CD4-positive, CD25-positive, alpha-beta regulatory T cell (primary cell): ENCODE results near the gene KLB. TPM values are rescaled to one million over a fixed set of nuclear protein-coding genes. Genes with fewer than 3 reads are reported as not detected.
"Not testable (repeated sequence)": the region's sequence is repeated elsewhere in the genome, so short reads cannot be mapped to it uniquely, and the experiment has no call there.

Experiments
- ATAC-seq, 2 donors: fragments of 150-1000 bp; cut with Tn5 transposase; one replicate each; pipeline ENCODE4 v1.10.0; 2021; ENCODE audit warnings: low read depth in 2 of 2, moderate number of reproducible peaks in 2 of 2, moderate library complexity in 1 of 2
- DNase-seq, 3 donors: peaks; one replicate each; pipeline versions ENCODE4 v3.0.0 to v3.0.0-alpha.2; 2012 to 2022; ENCODE audit warnings: mixed read lengths in 1 of 3
- H3K27ac ChIP-seq: one replicate; pipeline ENCODE4 v1.7.0; 2013; ENCODE audit warnings: mild to moderate bottlenecking, low read length; ENCODE audit not compliant: insufficient read depth, poor library complexity, severe bottlenecking
- H3K27me3 ChIP-seq: one replicate; pipeline ENCODE4 v1.7.0; 2013; ENCODE audit warnings: low read length; ENCODE audit not compliant: control insufficient read depth, insufficient read depth
- H3K36me3 ChIP-seq: one replicate; pipeline ENCODE4 v1.7.0; 2013; ENCODE audit warnings: mild to moderate bottlenecking, low read length, moderate library complexity; ENCODE audit not compliant: control insufficient read depth, insufficient read depth
- H3K4me1 ChIP-seq: 2 replicates; pipeline ENCODE4 v1.7.0; 2013; ENCODE audit warnings: mild to moderate bottlenecking, low read length; ENCODE audit not compliant: insufficient read depth, control insufficient read depth, poor library complexity, severe bottlenecking
- H3K4me3 ChIP-seq: one replicate; pipeline ENCODE4 v1.7.0; 2013; ENCODE audit warnings: low read depth, mild to moderate bottlenecking, low read length, moderate library complexity
- H3K9me3 ChIP-seq, 2 experiments: 1 replicate in 1 of 2; 2 replicates in 1 of 2; pipeline ENCODE4 v1.7.0; 2013; ENCODE audit warnings: low read length in 2 of 2, mild to moderate bottlenecking in 1 of 2, moderate library complexity in 1 of 2; ENCODE audit not compliant: control insufficient read depth in 2 of 2
- H3K27ac Mint-ChIP-seq, 3 donors: one replicate each; pipeline ENCODE4 v1.8.0; 2020 to 2022; ENCODE audit warnings: mild to moderate bottlenecking in 3 of 3, mixed read lengths in 3 of 3, moderate library complexity in 2 of 3
- H3K27me3 Mint-ChIP-seq: one replicate; pipeline ENCODE4 v1.8.0; 2022; ENCODE audit warnings: mild to moderate bottlenecking, mixed read lengths
- H3K36me3 Mint-ChIP-seq: one replicate; pipeline ENCODE4 v1.8.0; 2020; ENCODE audit warnings: mixed read lengths
- H3K4me1 Mint-ChIP-seq, 4 donors: one replicate each; pipeline ENCODE4 v1.8.0; 2020 to 2022; ENCODE audit warnings: mixed read lengths in 4 of 4, mild to moderate bottlenecking in 1 of 4
- H3K4me3 Mint-ChIP-seq, 4 donors: one replicate each; pipeline ENCODE4 v1.8.0; 2020 to 2022; ENCODE audit warnings: mild to moderate bottlenecking in 4 of 4, mixed read lengths in 4 of 4, moderate library complexity in 3 of 4
- H3K9me3 Mint-ChIP-seq, 7 donors: one replicate each; pipeline ENCODE4 v1.8.0; 2020 to 2022; ENCODE audit warnings: mixed read lengths in 7 of 7, mild to moderate bottlenecking in 3 of 7, moderate library complexity in 2 of 7
- polyA plus RNA-seq, 4 donors: library from polyadenylated mRNA; unstranded; fragments of 300-500 nt; fragmentation: Illumina TruSeq; gene quantifications; one replicate each; pipeline ENCODE4 v1.2.3, GENCODE V29; 2021
- total RNA-seq: library from RNA; stranded (reverse); gene quantifications from one replicate; pipeline ENCODE4 v1.2.3, GENCODE V29; 2022

Gene KLB
- total and polyA plus RNA-seq, 5 donors from 2014 or later: 0.06 to 0.07 TPM; not detected in 3

- H3K27ac ChIP-seq, H3K36me3 Mint-ChIP-seq, H3K4me1 Mint-ChIP-seq, H3K27me3 ChIP-seq, H3K4me3 Mint-ChIP-seq, H3K4me3 ChIP-seq, H3K27ac Mint-ChIP-seq, H3K36me3 ChIP-seq, H3K9me3 Mint-ChIP-seq, H3K9me3 ChIP-seq, DNase-seq, ATAC-seq, H3K4me1 ChIP-seq: not testable (repeated sequence)
- peaks cover 28% of the 10 kb centered on the region for H3K27me3 Mint-ChIP-seq
Measured at GRCh38 chr4:39401640-39402039, 5.1 kb upstream of the KLB start.

GRCh38 chr4:39407584-39407885 is 805 bp downstream of the KLB start:
- Histone ChIP-seq H3K27ac (no peak overlapping the region), H3K27me3 (no peaks in the 10 kb centered on the region), H3K9me3 (no peaks in the 10 kb centered on the region), H3K4me3 (no peak overlapping the region), H3K4me1 (no peaks in the 10 kb centered on the region), H3K36me3 (no peaks in the 10 kb centered on the region)
- H3K27ac Mint-ChIP-seq: no peak overlapping the region
- no peak overlapping the region for H3K4me3 Mint-ChIP-seq
- no peak for ATAC-seq
- H3K4me1 Mint-ChIP-seq: no peaks in the 10 kb centered on the region
- DNase-seq: no peak
- no peaks in the 10 kb centered on the region for H3K36me3 Mint-ChIP-seq
- peaks cover 16% of the 10 kb centered on the region for H3K27me3 Mint-ChIP-seq
- H3K9me3 Mint-ChIP-seq: no peaks in the 10 kb centered on the region

- no peak overlapping the region for H3K4me3 Mint-ChIP-seq
- peaks cover 6% of the 10 kb centered on the region for H3K27me3 Mint-ChIP-seq
- Histone ChIP-seq H3K36me3 (no peaks in the 10 kb centered on the region), H3K4me3 (no peak overlapping the region), H3K4me1 (no peaks in the 10 kb centered on the region), H3K9me3 (no peaks in the 10 kb centered on the region), H3K27me3 (no peaks in the 10 kb centered on the region), H3K27ac (no peak overlapping the region)
- no peaks in the 10 kb centered on the region for H3K9me3 Mint-ChIP-seq
- no peaks in the 10 kb centered on the region for H3K4me1 Mint-ChIP-seq
- DNase-seq: peak in 1 of 3 donors; percentile 4
- no peaks in the 10 kb centered on the region for H3K36me3 Mint-ChIP-seq
- no peak for ATAC-seq
- H3K27ac Mint-ChIP-seq: no peak overlapping the region
Measured at GRCh38 chr4:39410415-39410814, 3.7 kb downstream of the KLB start.

GRCh38 chr4:39411561-39411960 is 4.8 kb downstream of the KLB start:
- peak overlapping the region in 1 of 4 donors; percentile 27 for H3K4me3 Mint-ChIP-seq
- H3K4me1 Mint-ChIP-seq, H3K36me3 ChIP-seq, H3K9me3 Mint-ChIP-seq, H3K27ac ChIP-seq, H3K27ac Mint-ChIP-seq, H3K36me3 Mint-ChIP-seq, H3K4me3 ChIP-seq, H3K9me3 ChIP-seq, H3K27me3 ChIP-seq, H3K4me1 ChIP-seq, DNase-seq, H3K27me3 Mint-ChIP-seq, ATAC-seq: not testable (repeated sequence)

GRCh38 chr4:39415678-39416283 is 9.1 kb downstream of the KLB start:
- no peak overlapping the region for H3K4me3 ChIP-seq
- ATAC-seq: no peak
- H3K4me3 Mint-ChIP-seq: no peak overlapping the region

GRCh38 chr4:39422247-39422646 is 15.5 kb downstream of the KLB start:
- Histone ChIP-seq H3K4me1 (no peaks in the 10 kb centered on the region), H3K9me3 (no peaks in the 10 kb centered on the region), H3K4me3 (no peak overlapping the region), H3K27ac (no peak overlapping the region), H3K36me3 (no peaks in the 10 kb centered on the region), H3K27me3 (no peaks in the 10 kb centered on the region)
- H3K4me3 Mint-ChIP-seq: no peak overlapping the region
- no peaks in the 10 kb centered on the region for H3K4me1 Mint-ChIP-seq
- ATAC-seq: no peak
- H3K9me3 Mint-ChIP-seq: peaks cover 0 to 4% (median 0%) of the 10 kb centered on the region in 7 donors
- H3K27me3 Mint-ChIP-seq: peaks cover 11% of the 10 kb centered on the region
- H3K36me3 Mint-ChIP-seq: no peaks in the 10 kb centered on the region
- no peak overlapping the region for H3K27ac Mint-ChIP-seq
- no peak for DNase-seq

More at GRCh38 chr4:39415678-39416283, 9.1 kb downstream of the KLB start:
- Mint-ChIP-seq H3K27ac (no peak overlapping the region), H3K36me3 (no peaks in the 10 kb centered on the region), H3K9me3 (no peaks in the 10 kb centered on the region), H3K27me3 (peaks cover 19% of the 10 kb centered on the region), H3K4me1 (no peaks in the 10 kb centered on the region)
- DNase-seq: no peak
- no peaks in the 10 kb centered on the region for H3K9me3 ChIP-seq
- no peak overlapping the region for H3K27ac ChIP-seq
- H3K36me3 ChIP-seq: no peaks in the 10 kb centered on the region
- no peaks in the 10 kb centered on the region for H3K4me1 ChIP-seq
- H3K27me3 ChIP-seq: peaks cover 3% of the 10 kb centered on the region

- H3K4me3 Mint-ChIP-seq, DNase-seq, H3K4me3 ChIP-seq, H3K9me3 ChIP-seq, H3K27me3 Mint-ChIP-seq, H3K9me3 Mint-ChIP-seq, H3K4me1 Mint-ChIP-seq, H3K27ac ChIP-seq, H3K27ac Mint-ChIP-seq, H3K36me3 ChIP-seq, H3K36me3 Mint-ChIP-seq, H3K27me3 ChIP-seq, ATAC-seq, H3K4me1 ChIP-seq: not testable (repeated sequence)
Measured at GRCh38 chr4:39425297-39425696, 18.6 kb downstream of the KLB start.

GRCh38 chr4:39426728-39427127 is 20.0 kb downstream of the KLB start:
- Mint-ChIP-seq H3K36me3 (no peaks in the 10 kb centered on the region), H3K9me3 (peaks cover 0 to 4% (median 0%) of the 10 kb centered on the region in 7 donors), H3K4me3 (peak overlapping the region in 1 of 4 donors; percentile 21), H3K4me1 (no peaks in the 10 kb centered on the region), H3K27ac (no peak overlapping the region), H3K27me3 (peaks cover 5% of the 10 kb centered on the region)
- no peaks in the 10 kb centered on the region for H3K4me1 ChIP-seq
- DNase-seq (no peak), ATAC-seq (no peak)
- no peak overlapping the region for H3K27ac ChIP-seq
- no peaks in the 10 kb centered on the region for H3K36me3 ChIP-seq
- H3K9me3 ChIP-seq: no peaks in the 10 kb centered on the region
- H3K4me3 ChIP-seq: no peak overlapping the region
- H3K27me3 ChIP-seq: no peaks in the 10 kb centered on the region
